ENCODE results near the gene BNC1.

GRCh38 chr15:83322061-83322460, 37.6 kb upstream of the BNC1 start:
- no peak for TF ChIP-seq EZH2 (IDR thresholded peaks at IDR 0.05; ENCODE audit: insufficient read depth, poor library complexity, severe bottlenecking)
- no peak for TF ChIP-seq EZH2phosphoT487 (IDR thresholded peaks at IDR 0.05; ENCODE audit: insufficient read depth, low read depth)
